ENCODE measurements around the gene C10orf90. TPM values are rescaled to one million over a fixed set of nuclear protein-coding genes. Genes with fewer than 3 reads are reported as not detected.

C10orf90 gene
- total RNA-seq, 1 experiment from 2014 or later, result 0.59 TPM

DNA sequence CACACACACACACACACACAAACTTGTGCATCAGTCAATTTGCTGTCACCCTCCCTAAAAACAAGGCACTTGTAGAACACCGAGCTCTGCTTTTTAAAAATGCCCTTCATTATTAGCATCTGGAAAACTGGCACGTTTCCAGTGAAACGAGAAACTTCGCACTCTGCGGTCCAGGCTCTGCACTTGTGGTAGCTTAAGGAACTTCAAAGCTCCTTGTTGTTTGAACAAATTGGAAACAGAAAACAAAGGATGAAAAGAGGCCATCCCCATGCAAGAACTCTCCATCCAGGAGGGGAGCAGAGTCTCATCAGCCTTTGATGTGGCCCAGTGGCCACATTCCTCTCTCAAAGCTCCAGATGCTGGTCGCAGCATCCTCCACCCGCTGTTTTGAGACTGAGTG is 105.1 kb downstream of the C10orf90 start:
- Histone ChIP-seq H3K27me3 (ENCODE audit: insufficient read depth, low read depth) (no peaks in the 10 kb centered on the region), H3K36me3 (ENCODE audit: low read depth) (no peaks in the 10 kb centered on the region), H3K4me2 (no peak overlapping the region), H4K20me1 (ENCODE audit: insufficient read depth) (no peaks in the 10 kb centered on the region), H3K4me3 (no peak overlapping the region), H3K79me2 (ENCODE audit: low read depth) (no peaks in the 10 kb centered on the region), H3K27ac (no peak overlapping the region), H3K9me3 (ENCODE audit: insufficient read depth, low read depth) (no peaks in the 10 kb centered on the region), H3K9me2 (ENCODE audit: insufficient read depth) (no peaks in the 10 kb centered on the region), H3K4me1 (replicated peaks; ENCODE audit: insufficient read depth) (peaks cover 13% of the 10 kb centered on the region), H3F3A (ENCODE audit: insufficient read depth, low read depth) (no peaks in the 10 kb centered on the region), H2AFZ (no peak overlapping the region)
- TF ChIP-seq, protein P1, sequence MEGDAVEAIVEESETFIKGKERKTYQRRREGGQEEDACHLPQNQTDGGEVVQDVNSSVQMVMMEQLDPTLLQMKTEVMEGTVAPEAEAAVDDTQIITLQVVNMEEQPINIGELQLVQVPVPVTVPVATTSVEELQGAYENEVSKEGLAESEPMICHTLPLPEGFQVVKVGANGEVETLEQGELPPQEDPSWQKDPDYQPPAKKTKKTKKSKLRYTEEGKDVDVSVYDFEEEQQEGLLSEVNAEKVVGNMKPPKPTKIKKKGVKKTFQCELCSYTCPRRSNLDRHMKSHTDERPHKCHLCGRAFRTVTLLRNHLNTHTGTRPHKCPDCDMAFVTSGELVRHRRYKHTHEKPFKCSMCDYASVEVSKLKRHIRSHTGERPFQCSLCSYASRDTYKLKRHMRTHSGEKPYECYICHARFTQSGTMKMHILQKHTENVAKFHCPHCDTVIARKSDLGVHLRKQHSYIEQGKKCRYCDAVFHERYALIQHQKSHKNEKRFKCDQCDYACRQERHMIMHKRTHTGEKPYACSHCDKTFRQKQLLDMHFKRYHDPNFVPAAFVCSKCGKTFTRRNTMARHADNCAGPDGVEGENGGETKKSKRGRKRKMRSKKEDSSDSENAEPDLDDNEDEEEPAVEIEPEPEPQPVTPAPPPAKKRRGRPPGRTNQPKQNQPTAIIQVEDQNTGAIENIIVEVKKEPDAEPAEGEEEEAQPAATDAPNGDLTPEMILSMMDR (conservative IDR thresholded peaks at IDR 0.05), result no peak
- no peak for TF ChIP-seq EZH2 (IDR thresholded peaks at IDR 0.05; ENCODE audit: low read depth)
- CTCF ChIA-PET, result no interaction called here
- intact Hi-C loops (cut with micrococcal nuclease; ENCODE audit: unreplicated experiment), result no loop called here
- BruUV-seq (replicated peaks), result no TSS peak
- POLR2A ChIA-PET (ENCODE audit: unreplicated experiment), result no interaction called here
- DNase-seq, result no peak

DNA sequence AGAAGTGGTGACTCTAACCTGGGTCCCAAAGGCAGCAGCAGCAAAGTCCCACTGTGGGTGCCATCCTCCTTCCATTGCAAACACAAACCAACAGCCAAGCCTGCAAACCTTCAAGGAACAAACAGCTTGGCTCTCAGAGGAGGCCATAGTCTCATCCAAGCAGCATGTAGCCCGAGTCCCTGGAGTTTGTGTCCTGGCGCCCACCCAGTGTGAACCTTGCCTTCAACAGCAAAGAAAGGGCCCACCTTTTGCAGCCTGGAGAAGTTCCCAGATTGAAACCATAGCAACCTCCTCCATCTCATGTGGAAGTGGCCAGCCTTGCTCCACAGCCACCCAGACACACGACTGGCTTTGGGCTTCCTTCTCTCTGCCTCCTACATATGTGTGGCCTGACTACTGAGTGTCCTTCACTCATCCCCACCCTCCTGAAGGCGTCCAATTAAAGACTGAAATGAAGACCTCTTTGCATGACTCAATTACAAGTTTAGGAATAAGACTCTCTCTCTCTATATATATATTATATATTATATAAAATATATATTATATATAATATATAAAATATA is 106.1 kb downstream of the C10orf90 start:
- ChIA-PET CTCF (no interaction called here), POLR2A (ENCODE audit: unreplicated experiment) (no interaction called here)
- H3K27ac ChIP-seq, result no peak overlapping the region
- no TSS peak for BruUV-seq (replicated peaks)
- H3K36me3 ChIP-seq (ENCODE audit: low read depth), result no peaks in the 10 kb centered on the region
- no peak overlapping the region for H2AFZ ChIP-seq
- DNase-seq, result no peak
- TF ChIP-seq EZH2 (IDR thresholded peaks at IDR 0.05; ENCODE audit: low read depth), result no peak
- TF ChIP-seq, protein P1 (conservative IDR thresholded peaks at IDR 0.05), result no peak
- no peaks in the 10 kb centered on the region for H4K20me1 ChIP-seq (ENCODE audit: insufficient read depth)
- no peaks in the 10 kb centered on the region for H3K79me2 ChIP-seq (ENCODE audit: low read depth)
- no peaks in the 10 kb centered on the region for H3K27me3 ChIP-seq (ENCODE audit: insufficient read depth, low read depth)
- H3F3A ChIP-seq (ENCODE audit: insufficient read depth, low read depth), result no peaks in the 10 kb centered on the region
- H3K4me1 ChIP-seq (replicated peaks; ENCODE audit: insufficient read depth), result peaks cover 3% of the 10 kb centered on the region
- no peaks in the 10 kb centered on the region for H3K9me2 ChIP-seq (ENCODE audit: insufficient read depth)
- H3K9me3 ChIP-seq (ENCODE audit: insufficient read depth, low read depth), result no peaks in the 10 kb centered on the region
- H3K4me3 ChIP-seq, result no peak overlapping the region
- H3K4me2 ChIP-seq, result no peak overlapping the region
- intact Hi-C loops (cut with micrococcal nuclease; ENCODE audit: unreplicated experiment), result no loop called here

DNA sequence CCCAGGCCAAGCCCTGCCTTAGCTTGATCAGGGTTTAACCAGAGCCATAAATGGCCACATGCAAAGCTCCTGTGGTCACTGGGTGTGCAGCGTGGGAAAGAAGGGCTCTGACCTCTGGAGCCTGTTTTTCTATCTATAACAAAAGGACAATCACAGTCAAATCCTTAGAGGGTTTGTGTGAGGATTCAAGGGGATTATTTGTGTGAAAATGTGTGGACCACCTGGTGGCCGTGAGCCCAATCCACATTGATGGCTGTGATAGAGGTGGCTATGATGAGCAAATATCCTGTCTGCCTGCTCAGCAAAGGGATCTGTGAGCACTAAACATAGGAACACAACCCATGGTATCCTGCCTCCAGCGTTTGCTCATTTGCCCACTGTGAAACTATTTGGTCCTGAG is 107.1 kb downstream of the C10orf90 start:
- Histone ChIP-seq H3F3A (ENCODE audit: insufficient read depth, low read depth) (no peaks in the 10 kb centered on the region), H3K4me3 (no peak overlapping the region), H3K9me2 (ENCODE audit: insufficient read depth) (no peaks in the 10 kb centered on the region), H3K79me2 (ENCODE audit: low read depth) (no peaks in the 10 kb centered on the region), H3K9me3 (ENCODE audit: insufficient read depth, low read depth) (no peaks in the 10 kb centered on the region), H3K36me3 (ENCODE audit: low read depth) (no peaks in the 10 kb centered on the region), H2AFZ (no peak overlapping the region), H3K27ac (no peak overlapping the region), H3K27me3 (ENCODE audit: insufficient read depth, low read depth) (no peaks in the 10 kb centered on the region), H3K4me1 (replicated peaks; ENCODE audit: insufficient read depth) (no peaks in the 10 kb centered on the region), H3K4me2 (no peak overlapping the region), H4K20me1 (ENCODE audit: insufficient read depth) (no peaks in the 10 kb centered on the region)
- DNase-seq, result no peak
- POLR2A ChIA-PET (ENCODE audit: unreplicated experiment), result no interaction called here
- intact Hi-C loops (cut with micrococcal nuclease; ENCODE audit: unreplicated experiment), result no loop called here
- TF ChIP-seq, protein P1 (conservative IDR thresholded peaks at IDR 0.05), result no peak
- no peak for TF ChIP-seq EZH2 (IDR thresholded peaks at IDR 0.05; ENCODE audit: low read depth)
- BruUV-seq (replicated peaks), result no TSS peak
- CTCF ChIA-PET, result no interaction called here

All from PC-9 (cell line).